A204.1 (cell line): ENCODE data around the gene ZNF524.
A peak's percentile ranks its signal among the peaks of the same experiment; 100 is the strongest.
"Not testable (repeated sequence)": the region's sequence is repeated elsewhere in the genome, so short reads cannot be mapped to it uniquely, and the experiment has no call there.

Experiments
- FAIRE-seq: peaks from 2 replicates; lab custom pipeline; 2012; peaks lifted over from hg19 to GRCh38; lab: Jason Lieb, UNC

ZNF524 gene

DNA sequence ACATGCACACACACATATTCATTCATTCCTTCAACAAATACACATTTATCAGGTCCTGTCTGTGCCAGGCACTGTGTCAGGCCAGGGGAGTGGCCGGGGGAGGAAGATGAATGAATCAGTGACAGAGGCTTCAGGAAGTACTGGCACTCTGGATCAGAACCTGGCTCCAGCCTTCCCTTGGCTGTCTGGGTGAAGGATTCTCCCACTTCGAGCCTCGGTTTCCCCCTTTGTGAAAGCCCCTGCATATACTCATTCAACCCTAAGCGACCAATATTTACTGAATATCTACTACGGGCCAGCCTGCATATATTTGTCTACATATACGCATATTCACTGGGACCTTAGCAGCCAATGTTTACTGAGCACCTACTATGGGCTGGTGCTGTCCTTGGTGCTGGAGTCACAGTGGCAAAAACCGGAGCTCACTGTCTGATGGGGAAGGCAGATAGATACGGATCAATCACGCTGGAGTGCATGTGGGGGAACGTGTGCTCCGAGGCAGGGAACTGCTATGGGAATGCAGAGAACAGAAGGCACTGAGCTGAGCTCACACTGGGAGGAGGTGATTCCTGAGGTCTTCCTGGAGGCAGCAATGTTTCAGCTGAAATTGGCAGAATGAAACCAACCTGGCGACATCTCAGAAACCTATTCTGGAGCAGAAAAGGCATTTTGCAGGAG lies 18.8 kb upstream of the ZNF524 start:
- FAIRE-seq, result no peak

DNA sequence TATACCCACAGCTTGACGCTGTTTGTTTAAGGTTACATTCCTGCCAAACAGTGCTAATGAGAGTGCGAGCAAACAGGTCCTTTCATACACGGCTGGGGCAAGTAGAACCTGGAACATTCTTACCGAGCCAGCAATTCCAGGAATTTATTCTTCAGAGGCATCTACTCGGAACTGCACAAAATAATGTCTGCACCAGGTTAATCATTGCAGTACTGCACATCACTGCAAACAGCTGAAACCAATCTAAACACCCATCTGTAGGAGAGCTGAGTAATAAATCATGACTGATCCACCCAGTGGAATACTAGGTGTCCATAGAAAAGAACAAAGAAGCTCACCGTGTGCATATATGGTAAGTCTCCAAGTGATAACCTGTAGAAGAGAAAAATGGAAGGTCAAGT lies 18.3 kb upstream of the ZNF524 start:
- no peak for FAIRE-seq

DNA sequence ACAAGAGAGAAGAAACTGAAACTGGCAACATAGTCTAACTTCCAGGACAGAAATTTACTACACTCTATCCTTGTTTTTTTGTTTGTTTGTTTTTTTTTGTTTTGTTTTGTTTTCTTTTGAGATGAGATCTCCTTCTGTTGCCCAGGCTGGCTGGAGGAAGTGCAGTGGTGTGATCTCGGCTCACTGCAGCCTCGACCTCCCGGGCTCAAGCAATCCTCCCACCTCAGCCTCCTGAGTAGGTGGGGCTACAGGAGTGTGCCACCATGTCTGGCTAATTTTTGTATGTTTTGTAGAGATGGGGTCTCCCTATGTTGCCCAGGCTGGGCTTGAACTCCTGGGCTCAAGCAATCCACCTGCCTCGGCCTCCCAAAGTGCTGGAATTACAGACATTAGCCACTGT lies 17.8 kb upstream of the ZNF524 start:
- FAIRE-seq, result not testable (repeated sequence)

DNA sequence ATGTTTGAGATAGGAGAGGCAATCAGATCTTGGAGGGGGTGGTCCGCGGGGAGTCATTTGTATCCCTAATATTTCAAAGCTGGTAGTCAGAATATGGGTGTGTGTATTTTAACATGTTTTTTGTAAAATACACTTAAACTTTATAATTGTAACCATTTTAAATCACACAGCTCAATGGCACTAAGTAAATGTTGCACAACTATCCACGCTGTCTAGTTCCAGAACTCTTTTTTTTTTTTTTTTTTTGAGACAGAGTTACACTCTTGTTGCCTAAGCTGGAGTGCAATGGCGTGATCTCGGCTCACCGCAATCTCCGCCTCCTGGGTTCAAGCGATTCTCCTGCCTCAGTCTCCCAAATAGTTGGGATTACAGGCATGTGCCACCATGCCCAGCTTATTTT lies 16.2 kb upstream of the ZNF524 start:
- not testable (repeated sequence) for FAIRE-seq

DNA sequence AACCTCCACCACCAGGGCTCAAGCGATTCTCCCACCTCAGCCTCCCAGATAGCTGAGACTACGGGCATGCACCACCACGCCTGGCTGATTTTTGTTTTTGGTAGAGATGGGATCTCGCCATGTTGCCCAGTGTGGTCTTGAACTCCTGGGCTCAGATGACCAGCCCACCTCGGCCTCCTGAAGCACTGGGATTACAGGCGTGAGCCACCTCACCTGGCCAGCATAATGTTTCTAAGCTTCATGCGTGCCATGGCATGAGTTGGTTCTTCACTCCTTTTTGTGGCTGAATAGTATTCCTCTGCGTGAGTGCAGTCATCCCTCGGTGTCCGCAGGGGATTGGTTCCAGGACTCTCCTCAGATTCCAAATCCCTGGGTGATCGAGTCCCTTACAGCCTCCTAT lies 15.2 kb upstream of the ZNF524 start:
- no peak for FAIRE-seq

DNA sequence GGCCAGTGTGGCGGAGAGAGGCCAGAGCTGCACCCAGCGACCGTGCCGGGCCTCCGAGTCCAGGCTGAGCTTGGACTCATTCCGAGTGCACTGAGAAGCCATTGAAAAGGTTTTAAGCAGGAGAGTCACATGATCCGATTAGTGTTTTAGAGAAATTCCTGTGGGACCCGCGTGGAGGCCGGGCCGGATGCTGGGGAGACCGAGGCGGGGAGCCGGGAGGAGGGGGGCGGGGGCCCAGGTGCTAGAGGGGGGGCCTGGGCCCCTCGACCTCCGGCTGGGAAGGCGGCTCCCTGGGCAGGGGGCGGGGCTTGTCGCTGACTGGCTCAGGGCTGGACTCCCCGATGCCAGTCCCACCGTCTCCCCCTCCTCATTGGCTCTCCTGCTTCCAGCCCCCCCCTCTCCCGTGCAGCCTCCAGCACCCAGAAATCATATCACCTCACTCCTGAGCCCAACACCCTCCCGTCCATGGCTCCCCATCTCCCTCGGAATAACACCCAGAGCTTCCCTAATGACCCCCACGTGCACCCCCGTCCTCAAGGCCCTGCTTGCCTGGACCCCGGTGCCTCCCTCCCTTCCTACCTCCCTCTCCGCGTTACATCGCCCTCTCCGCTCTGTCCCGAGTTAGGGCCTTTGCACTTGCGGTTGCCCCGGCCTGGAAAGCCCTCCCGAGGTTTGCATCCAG lies 14.3 kb upstream of the ZNF524 start:
- no peak for FAIRE-seq

DNA sequence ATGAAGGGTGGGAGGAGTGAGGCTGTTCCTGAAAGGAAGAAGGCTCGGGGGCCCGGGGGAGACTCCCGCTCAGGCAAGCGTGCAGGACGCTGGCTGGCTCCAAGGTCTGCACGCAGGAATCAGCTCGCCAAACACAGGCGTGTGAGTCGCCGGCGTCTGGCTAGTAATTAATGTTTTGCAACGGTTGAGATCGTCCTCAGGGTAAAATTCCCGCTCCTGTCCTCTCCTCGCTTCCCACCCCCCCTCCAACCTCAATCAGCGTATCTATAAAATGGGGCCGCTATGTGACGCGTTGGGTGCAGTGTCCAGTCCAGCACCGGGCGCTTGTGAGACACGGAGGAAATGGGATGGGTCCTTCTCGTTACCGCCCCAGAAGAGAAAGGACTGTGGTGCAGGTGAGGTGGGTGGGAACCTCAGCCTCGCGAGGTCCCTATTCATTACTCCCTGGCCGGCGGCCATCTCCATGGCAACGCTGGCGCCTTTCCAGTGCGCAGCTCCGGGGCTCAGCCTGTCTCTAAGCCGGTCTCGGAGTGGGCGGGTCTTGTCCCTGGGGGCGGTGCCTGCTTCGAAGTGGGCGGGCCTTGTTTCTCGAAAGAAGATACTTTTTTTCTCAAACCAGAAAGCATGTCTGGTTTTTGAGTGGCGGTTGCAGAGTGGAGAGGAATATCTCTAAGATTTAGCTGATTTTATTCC lies 13.0 kb upstream of the ZNF524 start:
- peak; percentile 80 for FAIRE-seq

DNA sequence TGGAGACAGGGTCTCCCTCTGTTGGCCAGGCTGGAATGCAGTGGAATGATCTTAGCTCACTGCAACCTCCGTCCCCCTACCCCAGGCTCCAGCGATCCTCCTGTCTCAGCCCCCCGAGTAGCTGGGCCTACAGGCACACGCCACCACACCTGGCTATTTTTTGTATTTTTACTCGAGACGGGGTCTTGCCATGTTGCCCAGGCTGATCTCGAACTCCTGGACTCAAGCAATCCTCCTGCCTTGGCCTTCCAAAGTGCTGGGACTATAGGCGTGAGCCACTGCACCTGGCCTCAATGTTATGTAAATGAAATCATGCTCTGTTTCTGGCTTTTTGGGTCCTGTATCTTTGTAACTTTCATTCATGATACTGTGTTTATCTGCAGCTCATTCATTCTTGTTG lies 11.3 kb upstream of the ZNF524 start:
- FAIRE-seq, result no peak

DNA sequence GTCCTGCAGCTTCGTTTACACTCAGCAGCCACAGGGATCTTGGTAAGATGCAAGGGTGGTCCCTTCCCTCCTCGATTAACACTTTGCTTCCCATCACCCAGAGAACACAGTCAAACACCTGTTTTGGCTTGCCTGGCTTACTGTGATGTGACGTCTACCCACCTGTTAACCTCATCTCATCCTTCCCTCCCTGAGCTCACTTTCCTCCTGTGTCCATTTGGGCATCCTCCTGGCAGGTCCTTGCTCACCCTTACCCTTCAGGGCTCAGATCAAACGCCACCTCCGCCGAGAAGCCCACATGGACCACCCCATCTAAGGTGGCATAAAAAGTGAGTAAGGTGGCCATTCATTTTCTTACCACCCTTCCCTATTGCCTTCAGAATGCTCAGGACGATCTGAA lies 10.0 kb upstream of the ZNF524 start:
- no peak for FAIRE-seq

DNA sequence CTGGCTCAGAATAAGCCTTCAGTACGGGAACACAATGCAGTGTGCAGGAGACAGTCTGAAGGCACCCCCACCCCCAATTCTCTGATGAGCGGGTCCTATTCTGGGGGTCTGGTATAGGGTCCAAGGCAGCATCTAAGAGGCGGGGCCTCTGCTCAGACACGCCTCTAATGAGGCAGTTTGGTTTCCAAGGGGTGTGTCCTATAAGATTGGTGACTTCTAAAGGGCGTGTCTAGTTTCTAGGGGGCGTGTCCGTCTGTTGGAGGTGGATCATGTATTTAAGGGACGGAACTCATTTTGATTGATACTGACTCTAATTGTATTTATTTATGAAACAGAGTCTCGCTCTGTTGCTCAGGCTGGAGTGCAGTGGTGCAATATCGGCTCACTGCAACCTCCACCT lies 9.5 kb upstream of the ZNF524 start:
- FAIRE-seq, result no peak

DNA sequence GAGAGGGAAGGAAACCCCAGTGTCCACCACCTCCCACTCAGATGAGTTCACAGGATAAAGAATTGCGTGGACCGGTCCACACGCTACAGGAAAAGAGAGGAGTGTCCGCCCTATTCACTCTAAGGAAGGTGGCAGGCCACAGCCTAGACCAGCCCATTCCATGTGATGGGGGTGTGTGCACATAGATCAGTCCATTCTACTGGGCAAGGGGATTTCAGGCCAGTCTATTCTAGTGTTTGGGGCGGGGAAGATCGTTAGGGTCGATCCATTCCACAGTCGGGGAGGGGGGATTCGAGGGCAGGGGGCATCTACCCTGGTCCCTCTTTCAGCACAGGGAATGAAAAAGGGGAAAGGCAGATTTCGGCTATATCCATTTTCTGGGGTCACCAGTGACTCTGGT lies 8.5 kb upstream of the ZNF524 start:
- FAIRE-seq, result no peak

DNA sequence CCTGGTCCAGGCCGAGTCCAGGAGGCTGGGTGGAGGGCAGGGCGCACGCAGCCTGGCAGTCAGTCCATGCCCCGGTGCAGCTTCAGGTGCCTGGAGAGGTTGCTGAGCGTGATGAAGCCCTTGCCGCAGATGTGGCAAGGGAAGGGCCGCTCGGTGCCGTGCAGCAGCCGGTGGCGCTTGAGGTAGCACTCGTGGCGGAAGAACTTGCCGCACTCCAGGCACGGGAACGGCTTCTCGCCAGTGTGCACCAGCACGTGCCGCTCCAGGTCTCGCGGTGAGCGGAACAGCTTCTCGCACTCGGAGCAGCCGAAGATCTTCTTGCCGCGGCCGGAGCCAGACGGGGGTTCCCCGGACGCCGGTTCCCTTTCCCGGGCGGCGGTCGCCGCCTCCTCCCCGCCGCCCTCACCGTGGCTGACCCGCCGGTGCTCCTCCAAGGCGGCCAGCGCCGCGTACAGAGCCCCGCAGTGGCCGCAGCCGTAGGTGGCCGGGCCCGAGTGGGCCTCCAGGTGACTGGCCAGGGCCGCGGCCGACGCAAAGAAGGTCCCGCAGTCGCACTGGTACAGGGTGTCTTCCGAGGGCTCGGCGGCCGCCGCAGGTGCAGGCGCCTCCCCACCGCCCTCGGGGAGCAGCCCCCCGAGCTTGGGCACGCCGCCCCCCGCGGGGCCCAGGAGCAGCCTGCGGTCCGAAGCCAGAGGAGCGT lies 7.5 kb upstream of the ZNF524 start:
- no peak for FAIRE-seq

DNA sequence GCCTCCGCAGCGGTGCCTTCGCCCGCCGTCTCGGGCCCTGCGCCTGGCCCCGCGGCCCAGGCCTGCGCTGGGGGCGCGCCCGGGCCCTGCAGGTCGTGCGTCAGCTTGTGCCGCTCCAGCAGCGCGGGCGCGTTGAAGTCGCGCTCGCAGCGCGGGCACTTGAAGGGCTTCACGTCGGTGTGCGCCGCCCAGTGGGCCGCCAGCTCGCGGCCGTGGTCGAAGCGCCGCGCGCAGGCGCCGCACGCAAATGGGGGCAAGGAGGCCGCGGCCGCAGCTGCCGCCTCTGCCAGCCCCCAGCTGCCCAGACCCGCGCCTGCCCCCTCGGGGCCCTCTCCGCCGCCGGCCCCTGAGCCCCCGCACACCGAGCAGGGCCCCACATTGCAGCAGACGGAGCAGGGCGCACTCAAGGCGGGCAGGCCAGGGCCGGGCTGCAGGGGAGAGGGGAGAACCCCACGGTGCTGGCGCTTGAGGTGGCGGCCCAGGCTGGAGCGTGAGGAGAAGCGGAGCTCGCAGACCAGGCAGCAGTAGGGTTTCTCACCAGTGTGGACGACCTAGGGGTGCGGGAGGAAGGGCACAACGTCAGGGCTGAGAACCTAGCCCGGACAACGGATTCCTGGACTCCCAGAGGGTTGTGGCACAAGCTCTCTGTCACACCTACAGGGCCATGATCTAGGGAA lies 6.9 kb upstream of the ZNF524 start:
- FAIRE-seq, result no peak

DNA sequence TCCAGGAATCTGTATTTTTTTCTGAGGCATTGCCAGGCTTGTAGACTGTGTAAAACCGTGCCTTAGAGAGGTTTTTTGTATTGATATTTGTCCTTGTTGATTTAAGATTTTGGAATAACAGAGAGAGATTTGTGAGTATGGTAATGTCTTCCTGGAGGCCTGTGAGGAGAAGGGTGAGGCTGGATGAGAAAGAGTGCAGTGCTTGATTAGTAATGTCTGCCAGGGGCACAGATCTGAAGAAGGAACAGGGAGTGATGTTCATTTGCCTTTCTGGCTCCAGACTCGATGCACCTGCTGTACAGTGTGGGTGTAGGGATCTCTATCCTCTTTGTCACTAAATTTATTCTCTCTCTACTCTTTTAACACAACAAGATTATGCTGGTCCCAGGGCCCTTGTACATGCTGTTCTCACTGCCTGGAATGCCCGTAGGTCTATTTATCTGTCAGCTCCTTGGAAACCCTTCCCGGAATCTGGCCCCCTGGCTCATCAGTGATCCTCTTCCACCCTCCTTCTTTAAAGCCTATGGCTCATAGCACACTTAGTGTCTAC lies 5.0 kb upstream of the ZNF524 start:
- FAIRE-seq, result no peak

DNA sequence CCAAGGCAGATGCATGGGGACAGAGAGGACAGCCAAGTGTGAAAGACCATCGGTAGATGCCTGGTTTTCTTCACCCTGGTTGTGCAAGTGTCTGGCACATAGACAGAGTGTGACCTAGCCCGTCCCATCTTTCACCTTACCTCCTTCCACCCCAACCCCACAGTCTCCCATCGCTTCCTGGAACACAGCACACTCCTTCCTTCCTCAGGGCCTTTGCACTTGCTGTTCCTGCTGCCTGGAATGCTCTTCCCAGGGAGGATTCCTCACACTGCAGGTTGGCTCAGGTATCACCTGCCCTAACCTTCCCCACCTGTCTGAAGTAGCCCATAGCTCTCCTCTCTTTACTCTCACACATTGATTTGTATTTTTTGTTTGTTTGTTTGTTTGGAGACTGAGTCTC lies 3.8 kb upstream of the ZNF524 start:
- FAIRE-seq, result no peak

DNA sequence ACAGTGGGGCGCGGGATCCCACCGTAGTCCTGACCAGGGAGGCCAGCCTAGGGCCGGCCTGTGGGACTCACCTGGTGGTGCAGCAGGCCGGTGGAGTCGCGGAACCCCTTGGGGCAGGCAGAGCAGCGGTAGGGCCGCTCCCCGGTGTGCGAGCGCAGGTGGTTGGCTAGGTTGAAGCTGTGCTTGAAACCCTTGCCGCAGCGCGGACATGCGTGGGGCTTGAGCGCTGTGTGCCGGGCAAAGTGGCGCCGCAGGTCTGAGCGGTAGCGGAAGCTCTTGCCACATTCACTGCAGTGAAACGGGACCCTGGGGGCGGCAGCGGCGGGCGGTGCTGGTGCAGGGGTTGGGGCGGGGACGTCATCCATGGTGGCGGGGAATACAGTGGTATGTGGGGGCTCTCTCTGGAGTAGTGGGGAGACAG lies 2.6 kb upstream of the ZNF524 start:
- no peak for FAIRE-seq

DNA sequence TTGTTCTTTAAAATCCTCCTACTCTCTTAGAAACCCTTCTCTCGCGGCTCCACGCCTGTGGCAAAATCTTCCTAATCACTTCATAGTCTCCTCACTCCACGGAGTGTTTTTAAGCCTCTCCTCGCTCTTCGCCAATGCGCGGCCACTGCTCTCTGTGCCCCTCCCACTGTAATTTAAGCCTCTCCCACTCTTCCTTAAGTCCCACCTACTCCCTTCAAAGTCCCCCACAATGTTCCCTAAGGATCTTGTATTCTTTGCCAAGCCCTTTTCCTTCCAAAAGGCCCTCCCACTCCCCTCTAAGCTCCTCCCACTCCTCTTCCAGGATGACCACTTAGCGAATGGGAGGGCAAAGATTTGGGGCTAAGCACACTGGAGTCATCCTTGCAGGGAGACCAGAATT lies 2.1 kb upstream of the ZNF524 start:
- FAIRE-seq, result no peak

DNA sequence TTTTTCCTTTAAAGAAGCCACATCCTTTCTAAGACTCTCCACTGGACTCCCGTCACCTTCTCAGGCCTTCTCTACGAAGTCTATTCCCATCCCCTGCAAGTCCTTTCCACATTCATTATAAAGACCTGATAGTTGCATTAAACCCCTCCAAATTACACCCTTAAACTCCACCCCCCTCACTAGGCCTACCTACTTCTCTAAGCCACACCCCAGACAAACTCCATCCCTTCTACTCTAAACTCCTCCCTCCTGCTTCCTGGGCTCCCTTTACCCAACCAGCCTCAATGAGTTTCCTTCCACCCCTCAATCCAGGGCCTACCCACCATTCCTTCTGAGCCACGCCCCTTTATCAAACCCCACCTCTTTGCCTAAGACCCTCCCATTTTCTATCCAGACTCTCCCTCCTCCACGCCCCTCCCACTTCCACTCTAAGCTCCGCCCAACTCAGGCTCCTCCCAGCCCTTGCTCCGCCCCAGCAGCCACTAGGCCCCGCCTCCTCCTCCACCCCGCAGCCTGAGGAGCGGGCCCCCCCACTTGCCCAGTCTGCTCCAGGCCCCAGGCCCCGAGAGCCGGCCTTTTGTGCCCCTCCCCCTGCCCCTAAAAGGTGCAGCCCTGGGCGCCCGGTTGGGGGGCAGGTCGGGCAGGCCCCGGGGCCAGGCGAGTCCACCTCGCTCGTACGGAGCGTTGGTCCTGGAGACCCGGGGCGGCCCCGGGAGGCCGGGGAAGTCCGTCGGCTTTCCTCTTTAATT lies 1.2 kb upstream of the ZNF524 start:
- peak; percentile 98 for FAIRE-seq

DNA sequence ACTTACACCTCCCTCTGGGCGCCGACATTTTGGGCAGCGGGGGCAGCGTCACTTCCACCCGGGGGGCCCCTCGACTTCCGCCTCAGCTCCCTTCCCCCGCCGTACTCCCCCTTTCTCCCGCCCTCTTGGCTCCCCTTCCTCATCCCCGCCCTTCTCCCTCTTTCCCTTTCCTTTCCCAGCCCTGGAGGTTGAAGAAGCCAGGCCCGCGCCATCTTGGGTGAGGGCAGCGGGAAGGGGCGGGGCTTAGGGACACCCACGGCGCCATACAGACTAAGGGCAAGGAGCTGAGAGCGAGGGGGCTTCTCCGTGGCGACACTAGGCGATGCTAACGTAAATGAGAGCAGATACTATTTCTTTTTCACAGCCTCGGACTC lies 633 bp upstream of the ZNF524 start, which contains the start of gene FIZ1:
Gene FIZ1, minus strand, starts transcription at position 50 of the 374 bp plus-strand sequence. CDS start 1,652 bp downstream, outside the sequence.
- FAIRE-seq, result peak; percentile 97

DNA sequence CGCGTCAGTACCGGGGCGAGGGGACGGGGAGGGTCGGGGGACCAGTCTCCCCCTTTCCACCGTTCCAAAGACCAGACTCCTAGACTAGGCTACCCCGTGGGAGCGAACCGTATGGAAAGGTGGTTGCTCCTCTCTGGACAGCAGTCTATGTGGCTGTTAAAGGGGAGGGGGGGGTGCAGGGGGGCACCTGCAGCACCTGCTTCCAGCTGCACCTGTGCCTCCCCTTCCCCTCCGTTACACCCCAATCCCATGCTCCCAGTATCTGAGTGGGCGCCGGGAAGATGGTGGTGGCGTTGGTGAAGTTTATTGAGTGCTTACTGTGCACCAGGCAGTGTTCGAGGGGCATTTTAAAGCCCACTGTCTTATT lies 557 bp downstream of the ZNF524 start:
- no peak for FAIRE-seq

DNA sequence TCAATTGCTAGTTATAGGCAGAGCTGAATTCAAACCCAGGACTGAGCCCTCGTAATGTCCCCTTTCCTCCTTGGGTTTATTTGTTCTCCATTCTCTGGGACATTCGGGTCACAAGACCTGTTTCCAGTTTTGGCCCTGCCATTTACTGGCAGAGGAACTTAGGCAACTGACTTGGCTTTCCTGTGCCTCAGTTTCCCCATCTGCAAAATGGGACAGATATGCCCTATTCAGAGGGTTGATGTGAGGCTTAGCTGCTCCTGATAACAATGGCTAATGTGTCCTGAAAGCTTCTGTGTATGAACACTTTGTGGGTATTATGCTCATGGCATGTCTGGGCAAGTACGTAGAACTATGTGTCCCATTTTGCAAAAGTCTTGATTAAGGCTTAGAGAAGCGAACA lies 996 bp downstream of the ZNF524 start:
- no peak for FAIRE-seq
